ENCODE data around the gene MALT1. TPM values are rescaled to one million over a fixed set of nuclear protein-coding genes. Genes with fewer than 3 reads are reported as not detected.

Gene MALT1
- total RNA-seq, 1 experiment from 2014 or later: 27.8 TPM

- DNase-seq (ENCODE audit: low read depth): no peak
These were observed 16.6 kb downstream of the MALT1 start for GRCh38 chr18:58687871-58688308.

- no peak for DNase-seq (ENCODE audit: low read depth)
These were observed 19.0 kb downstream of the MALT1 start for GRCh38 chr18:58690259-58690658.

GRCh38 chr18:58691256-58691655 lies 20.0 kb downstream of the MALT1 start:
- no peak for DNase-seq (ENCODE audit: low read depth)

GRCh38 chr18:58692422-58693185 lies 21.3 kb downstream of the MALT1 start:
- no peak for DNase-seq (ENCODE audit: low read depth)

- DNase-seq (ENCODE audit: low read depth): no peak
These were observed 23.0 kb downstream of the MALT1 start for GRCh38 chr18:58694221-58694620.

GRCh38 chr18:58694720-58695468 lies 23.6 kb downstream of the MALT1 start:
- no peak for DNase-seq (ENCODE audit: low read depth)

GRCh38 chr18:58695772-58696171 lies 24.5 kb downstream of the MALT1 start:
- DNase-seq (ENCODE audit: low read depth): no peak

GRCh38 chr18:58697146-58697545 lies 25.9 kb downstream of the MALT1 start:
- DNase-seq (ENCODE audit: low read depth): no peak

- no peak for DNase-seq (ENCODE audit: low read depth)
These were observed 27.5 kb downstream of the MALT1 start for GRCh38 chr18:58698701-58699193.

GRCh38 chr18:58699551-58699950 lies 28.3 kb downstream of the MALT1 start:
- DNase-seq (ENCODE audit: low read depth): no peak

GRCh38 chr18:58700209-58700608 lies 28.9 kb downstream of the MALT1 start:
- no peak for DNase-seq (ENCODE audit: low read depth)

- DNase-seq (ENCODE audit: low read depth): no peak
These were observed 41.7 kb downstream of the MALT1 start for GRCh38 chr18:58712930-58713329.

GRCh38 chr18:58714259-58714658 lies 43.0 kb downstream of the MALT1 start:
- DNase-seq (ENCODE audit: low read depth): no peak

- no peak for DNase-seq (ENCODE audit: low read depth)
These were observed 43.6 kb downstream of the MALT1 start for GRCh38 chr18:58714821-58715220.

- DNase-seq (ENCODE audit: low read depth): no peak
These were observed 44.3 kb downstream of the MALT1 start for GRCh38 chr18:58715540-58715939.

- DNase-seq (ENCODE audit: low read depth): no peak
These were observed 44.9 kb downstream of the MALT1 start for GRCh38 chr18:58716060-58716756.

GRCh38 chr18:58721566-58722239 lies 50.4 kb downstream of the MALT1 start:
- no peak for DNase-seq (ENCODE audit: low read depth)

- no peak for DNase-seq (ENCODE audit: low read depth)
These were observed 52.7 kb downstream of the MALT1 start for GRCh38 chr18:58723810-58724602.

- DNase-seq (ENCODE audit: low read depth): no peak
These were observed 55.4 kb downstream of the MALT1 start for GRCh38 chr18:58726671-58727070.

- DNase-seq (ENCODE audit: low read depth): no peak
These were observed 56.7 kb downstream of the MALT1 start for GRCh38 chr18:58727776-58728500.

Measured in HT1080 (cell line).